Spleen (tissue), 11 donors: ENCODE measurements around the gene ACSS1. TPM values are rescaled to one million over a fixed set of nuclear protein-coding genes. Genes with fewer than 3 reads are reported as not detected.

Experiments used
- DNase-seq: peaks from one replicate; pipeline ENCODE4 v3.0.0-alpha.2; 2020
- H3K27ac ChIP-seq, 8 donors: fragments of 200-600 bp; sonication (generic) in 7 of 8; 1 replicate in 4 of 8; 2 replicates in 4 of 8; pipeline versions ENCODE4 v1.5.0 to v1.8.0; 2016 to 2021; ENCODE audit warnings: inconsistent platforms in 4 of 8, mild to moderate bottlenecking in 4 of 8, moderate library complexity in 1 of 8
- H3K27me3 ChIP-seq, 7 donors: fragments of 200-600 bp; sonication (generic) in 6 of 7; replicated peaks in 1 of 7; 1 replicate in 4 of 7; 2 replicates in 3 of 7; pipeline versions ENCODE4 v1.5.0 to v1.8.0; 2016 to 2021; ENCODE audit warnings: inconsistent platforms in 3 of 7, mild to moderate bottlenecking in 1 of 7
- H3K36me3 ChIP-seq, 6 donors: fragments of 200-600 bp; sonication (generic) in 5 of 6; 1 replicate in 4 of 6; 2 replicates in 2 of 6; pipeline versions ENCODE4 v1.5.0 to v1.8.0; 2016 to 2021; ENCODE audit warnings: inconsistent platforms in 2 of 6
- H3K4me1 ChIP-seq, 6 donors: fragments of 200-600 bp; sonication (generic) in 5 of 6; 1 replicate in 3 of 6; 2 replicates in 3 of 6; pipeline versions ENCODE4 v1.5.0 to v1.8.0; 2016 to 2021; ENCODE audit warnings: inconsistent platforms in 3 of 6
- H3K4me3 ChIP-seq, 8 donors: fragments of 200-600 bp; sonication (generic) in 7 of 8; 1 replicate in 4 of 8; 2 replicates in 4 of 8; pipeline versions ENCODE4 v1.5.0 to v1.8.0; 2016 to 2021; ENCODE audit warnings: inconsistent platforms in 4 of 8, mild to moderate bottlenecking in 4 of 8, moderate library complexity in 2 of 8
- H3K9me3 ChIP-seq, 8 donors: fragments of 200-600 bp; sonication (generic) in 7 of 8; 1 replicate in 4 of 8; 2 replicates in 4 of 8; pipeline versions ENCODE4 v1.5.0 to v1.8.0; 2016 to 2021; ENCODE audit warnings: inconsistent platforms in 4 of 8
- POLR2A ChIP-seq, 3 donors: fragments of 450-650 bp; IDR thresholded peaks; one replicate each; pipeline ENCODE4 v1.5.1; 2017; ENCODE audit warnings: antibody characterized with exemption in 3 of 3, mild to moderate bottlenecking in 1 of 3
- POLR2AphosphoS5 ChIP-seq, 3 donors: sonication (generic); formaldehyde crosslinking; IDR thresholded peaks; one replicate each; pipeline ENCODE4 v1.5.1; 2017; ENCODE audit warnings: antibody characterized with exemption in 3 of 3
- WGBS, 5 donors: extraction: QIAGEN DNeasy Blood & Tissue Kit in 3 of 5; methylation state at CpG; one replicate each; pipeline versions ENCODE4 v1.1.5 to v1.1.7; 2013 to 2018; 5-methylcytosine and 5-hydroxymethylcytosine counted together
- intact Hi-C: fragments of 100-400 bp; cut with DNase I; formaldehyde crosslinking; loops from one replicate; pipeline ENCODE4 v1.15.0; 2023; ENCODE audit warnings: low total_unique reads
- polyA plus RNA-seq, 3 donors: library from polyadenylated mRNA; stranded (reverse); fragments of 200-250 nt; gene quantifications; one replicate each; pipeline ENCODE4 v1.2.1, GENCODE V29; 2013
- total RNA-seq, 7 donors: library from RNA; depleted of rRNA in 3 of 7; stranded (reverse); fragments of >200 nt in 3 of 7; fragmentation: NEBNext Ultra II Directional in 4 of 7; extraction: Animal tissue kit (Norgen Biotek cat#: 25700) in 4 of 7; gene quantifications; one replicate each; pipeline versions ENCODE4 v1.1.0 to v1.2.1, GENCODE V29; 2016 to 2021
- TF ChIP-seq, protein P1 (sequence below), 11 experiments: fragments of 200-600 bp in 7 of 11; fragments of 450-650 bp in 4 of 11; sonication (generic) in 4 of 11; IDR thresholded peaks in 8 of 11; conservative IDR thresholded peaks in 3 of 11; 1 replicate in 7 of 11; 2 replicates in 4 of 11; pipeline versions ENCODE4 v1.4.0 to v1.8.0; 2016 to 2021; ENCODE audit warnings: antibody characterized with exemption in 11 of 11, inconsistent platforms in 4 of 11, mild to moderate bottlenecking in 1 of 11
- donor health status: healthy with polysubstance abuse.
- donor health status: DM: no; HTN: no; CAD: no; lungs with moderate emphysema.
- donor health status: DM: no; HTN: no; CAD: no.
- donor health status: Bipolar disorder and iron deficiency.
- donor health status: healthy.
- donor health status: DM: no; HTN: no; CAD: no.
- donor health status: DM: yes; HTN: yes; CAD: no.

The ACSS1 gene
- total and polyA plus RNA-seq, 10 donors: 20.3 to 50.8 (median 36.4) TPM

DNA sequence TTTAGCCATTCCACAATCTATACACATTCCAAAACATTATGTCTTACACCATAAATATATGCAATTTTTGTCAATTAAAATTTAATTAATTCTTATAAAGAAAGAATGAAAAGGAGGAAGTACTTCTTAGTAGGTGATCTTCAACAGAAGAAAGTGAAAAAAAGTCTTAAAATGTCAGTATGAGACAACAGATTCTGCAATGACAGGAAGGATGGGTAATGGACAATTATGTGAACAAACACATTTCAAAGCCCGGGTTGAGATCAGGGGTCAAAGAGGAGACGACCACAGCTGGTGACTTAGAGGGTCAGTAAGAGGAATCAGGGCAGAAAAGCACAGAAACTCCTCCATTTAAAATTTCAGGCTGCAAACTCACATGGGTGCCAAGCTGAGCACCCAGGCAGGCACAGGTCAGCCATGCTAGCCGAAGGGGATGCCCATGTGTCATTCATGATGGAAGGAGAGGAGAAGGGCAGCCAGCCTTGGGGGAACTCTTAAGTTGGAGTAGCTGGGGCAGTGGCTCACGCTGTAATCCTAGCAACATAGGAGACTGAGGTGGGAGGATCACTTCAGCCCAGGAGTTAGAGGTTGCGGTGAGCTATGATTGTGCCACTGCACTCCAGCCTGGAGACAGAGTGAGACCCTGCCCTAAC, 13.0 kb upstream of the ACSS1 start:
- DNase-seq: peak; percentile 36
- no peak overlapping the region for H3K4me3 ChIP-seq
- no peaks in the 10 kb centered on the region for H3K9me3 ChIP-seq
- peaks cover 0 to 5% (median under 1%) of the 10 kb centered on the region in 6 donors for H3K4me1 ChIP-seq
- 60 to 72% (median 63%) methylated on average over 5 of the region's 5 CpGs for WGBS, 5 donors
- intact Hi-C loops: loop anchor here (10.0 kb wide), 1 partner anchor 94 kb away; no protein-coding TSS in a partner anchor
- no peak overlapping the region for H3K27ac ChIP-seq
- peaks cover 0 to 73% (median 23%) of the 10 kb centered on the region in 7 donors for H3K27me3 ChIP-seq
- H3K36me3 ChIP-seq: no peaks in the 10 kb centered on the region
- TF ChIP-seq, protein P1, sequence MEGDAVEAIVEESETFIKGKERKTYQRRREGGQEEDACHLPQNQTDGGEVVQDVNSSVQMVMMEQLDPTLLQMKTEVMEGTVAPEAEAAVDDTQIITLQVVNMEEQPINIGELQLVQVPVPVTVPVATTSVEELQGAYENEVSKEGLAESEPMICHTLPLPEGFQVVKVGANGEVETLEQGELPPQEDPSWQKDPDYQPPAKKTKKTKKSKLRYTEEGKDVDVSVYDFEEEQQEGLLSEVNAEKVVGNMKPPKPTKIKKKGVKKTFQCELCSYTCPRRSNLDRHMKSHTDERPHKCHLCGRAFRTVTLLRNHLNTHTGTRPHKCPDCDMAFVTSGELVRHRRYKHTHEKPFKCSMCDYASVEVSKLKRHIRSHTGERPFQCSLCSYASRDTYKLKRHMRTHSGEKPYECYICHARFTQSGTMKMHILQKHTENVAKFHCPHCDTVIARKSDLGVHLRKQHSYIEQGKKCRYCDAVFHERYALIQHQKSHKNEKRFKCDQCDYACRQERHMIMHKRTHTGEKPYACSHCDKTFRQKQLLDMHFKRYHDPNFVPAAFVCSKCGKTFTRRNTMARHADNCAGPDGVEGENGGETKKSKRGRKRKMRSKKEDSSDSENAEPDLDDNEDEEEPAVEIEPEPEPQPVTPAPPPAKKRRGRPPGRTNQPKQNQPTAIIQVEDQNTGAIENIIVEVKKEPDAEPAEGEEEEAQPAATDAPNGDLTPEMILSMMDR (IDR thresholded peaks at IDR 0.05 in 8 of 11, conservative IDR thresholded peaks at IDR 0.05 in 3 of 11): no peak
- no peak for TF ChIP-seq POLR2A (IDR thresholded peaks at IDR 0.05)
- no peak for TF ChIP-seq POLR2AphosphoS5 (IDR thresholded peaks at IDR 0.05)

DNA sequence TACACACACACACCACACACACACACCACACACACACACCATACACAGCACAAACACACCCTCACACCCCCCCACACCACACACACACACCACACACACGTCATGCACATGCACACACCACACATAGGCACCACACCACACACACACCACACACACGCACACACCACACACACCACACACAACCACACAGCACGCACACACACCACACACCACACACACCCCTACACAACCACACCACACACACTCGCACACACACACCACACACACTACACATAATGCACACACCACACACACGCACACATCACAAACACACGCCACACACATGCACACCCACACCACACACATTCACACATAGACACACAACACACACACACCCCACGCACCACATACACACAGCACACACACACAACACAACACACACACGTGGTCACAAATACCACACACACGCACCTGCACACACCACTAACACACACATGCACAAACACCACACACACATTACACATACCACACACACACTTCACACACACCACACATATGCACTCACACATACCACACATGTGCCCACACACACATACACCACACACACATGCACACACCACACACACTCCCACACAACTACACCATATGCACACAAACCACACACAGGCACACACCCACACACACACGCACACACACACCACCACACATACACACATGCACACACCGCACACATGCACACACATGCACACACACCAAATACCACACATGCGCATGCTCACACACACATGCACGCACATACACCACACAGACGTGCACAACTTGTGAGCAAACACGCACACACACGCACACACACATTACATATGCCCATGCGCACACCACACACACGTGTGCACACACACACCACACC, 9.4 kb upstream of the ACSS1 start:
- WGBS, 5 donors: 91 to 92% (median 92%) methylated on average over 18 of the region's 18 CpGs
- Histone ChIP-seq H3K9me3 (no peaks in the 10 kb centered on the region), H3K4me3 (no peak overlapping the region), H3K27me3 (peaks cover 0 to 51% (median 14%) of the 10 kb centered on the region in 7 donors), H3K36me3 (no peaks in the 10 kb centered on the region), H3K27ac (no peak overlapping the region), H3K4me1 (peaks cover 0 to 12% (median 8%) of the 10 kb centered on the region in 6 donors)
- DNase-seq: peak; percentile 23
- TF ChIP-seq, protein P1 (IDR thresholded peaks at IDR 0.05 in 8 of 11, conservative IDR thresholded peaks at IDR 0.05 in 3 of 11): no peak
- TF ChIP-seq POLR2AphosphoS5 (IDR thresholded peaks at IDR 0.05) (no peak), POLR2A (IDR thresholded peaks at IDR 0.05) (no peak)
- intact Hi-C loops: loop anchor here (2.0 kb wide), 1 partner anchor 73 kb away; no protein-coding TSS in a partner anchor

DNA sequence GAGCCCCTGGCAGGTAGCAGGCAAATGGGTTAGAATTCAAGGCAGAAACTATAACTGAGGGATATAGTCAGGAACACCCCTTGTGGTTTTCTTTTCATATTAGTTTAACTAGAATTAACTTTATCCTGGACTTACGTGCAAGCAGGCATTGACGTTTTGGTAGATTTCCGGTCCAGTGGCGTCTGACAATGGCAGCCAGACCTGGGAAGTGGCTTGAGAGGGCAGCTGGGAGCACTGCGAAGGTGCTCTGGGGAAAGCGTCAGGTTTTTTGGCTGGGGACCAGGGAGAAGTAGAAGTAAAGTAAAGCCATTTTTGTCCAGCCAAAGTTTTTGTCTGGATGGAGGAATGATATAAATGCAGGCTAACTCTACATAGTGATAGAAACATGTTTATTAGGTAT, 8.4 kb upstream of the ACSS1 start:
- H3K27me3 ChIP-seq: peaks cover 0 to 41% (median 6%) of the 10 kb centered on the region in 7 donors
- DNase-seq: peak; percentile 56

More for the DNA sequence above, 8.4 kb upstream of the ACSS1 start:
- Histone ChIP-seq H3K4me1 (peaks cover 0 to 15% (median 8%) of the 10 kb centered on the region in 6 donors), H3K36me3 (no peaks in the 10 kb centered on the region), H3K4me3 (peak overlapping the region in 1 of 8 donors; percentile 5), H3K9me3 (no peaks in the 10 kb centered on the region), H3K27ac (no peak overlapping the region)
- WGBS, 5 donors: 27 to 48% (median 33%) methylated on average over 6 of the region's 6 CpGs
- intact Hi-C loops: loop anchor here (2.0 kb wide), 1 partner anchor 72 kb away; no protein-coding TSS in a partner anchor
- TF ChIP-seq, protein P1 (IDR thresholded peaks at IDR 0.05 in 8 of 11, conservative IDR thresholded peaks at IDR 0.05 in 3 of 11): no peak
- TF ChIP-seq POLR2A (IDR thresholded peaks at IDR 0.05): no peak
- TF ChIP-seq POLR2AphosphoS5 (IDR thresholded peaks at IDR 0.05): no peak
